PC-9 (cell line): ENCODE results near the gene INPPL1. TPM values are rescaled to one million over a fixed set of nuclear protein-coding genes. Genes with fewer than 3 reads are reported as not detected.
A peak's percentile ranks its signal among the peaks of the same experiment; 100 is the strongest.
"Not testable (repeated sequence)": the region's sequence is repeated elsewhere in the genome, so short reads cannot be mapped to it uniquely, and the experiment has no call there.

Experiments used
- BruUV-seq: library from RNA; stranded (reverse); fragments of 400-500 nt; replicated peaks from 2 replicates; lab custom pipeline; 2021; lab: Mats Ljungman, UMichigan
- CTCF ChIA-PET: fragments of 300-600 bp; sonication (Branson Sonifier 250); formaldehyde crosslinking; loops from one replicate; lab custom pipeline; 2022; ENCODE audit warnings: antibody characterized with exemption; lab: Charles Lee
- POLR2A ChIA-PET: fragments of 300-600 bp; sonication (Branson Sonifier 250); formaldehyde crosslinking; loops from one replicate; lab custom pipeline; 2022; ENCODE audit warnings: antibody characterized with exemption; ENCODE audit not compliant: unreplicated experiment; lab: Charles Lee
- DNase-seq, 2 experiments: peaks; one replicate each; pipeline versions ENCODE4 v3.0.0 to v3.0.0-alpha.2; 2015 to 2022; ENCODE audit warnings: mixed read lengths in 1 of 2
- H2AFZ ChIP-seq: fragments of 200-600 bp; sonication (generic); 2 replicates; pipeline ENCODE4 v1.8.1; 2017; ENCODE audit warnings: antibody characterized with exemption
- H3F3A ChIP-seq: fragments of 200-600 bp; sonication (generic); 2 replicates; pipeline ENCODE4 v1.8.1; 2017; ENCODE audit warnings: antibody characterized with exemption, mild to moderate bottlenecking, low read depth; ENCODE audit not compliant: insufficient read depth
- H3K27ac ChIP-seq: fragments of 200-600 bp; sonication (generic); 2 replicates; pipeline ENCODE4 v1.6.1; 2016; ENCODE audit warnings: mixed run types
- H3K27me3 ChIP-seq: fragments of 200-600 bp; sonication (generic); 2 replicates; pipeline ENCODE4 v1.6.1; 2016; ENCODE audit warnings: low read depth, mixed run types; ENCODE audit not compliant: insufficient read depth
- H3K36me3 ChIP-seq: fragments of 200-600 bp; sonication (generic); 2 replicates; pipeline ENCODE4 v1.6.1; 2016; ENCODE audit warnings: low read depth, mixed run types
- H3K4me1 ChIP-seq: fragments of 200-600 bp; sonication (generic); replicated peaks from 2 replicates; pipeline ENCODE4 v1.6.1; 2016; ENCODE audit warnings: mixed run types; ENCODE audit not compliant: insufficient read depth
- H3K4me2 ChIP-seq: fragments of 200-600 bp; sonication (generic); 2 replicates; pipeline ENCODE4 v1.6.1; 2017; ENCODE audit warnings: mixed run types
- H3K4me3 ChIP-seq: fragments of 200-600 bp; sonication (generic); 2 replicates; pipeline ENCODE4 v1.6.1; 2016; ENCODE audit warnings: mixed run types
- H3K79me2 ChIP-seq: fragments of 200-600 bp; sonication (generic); 2 replicates; pipeline ENCODE4 v1.6.1; 2017; ENCODE audit warnings: low read depth, mixed run types
- H3K9me2 ChIP-seq: fragments of 200-600 bp; sonication (generic); 2 replicates; pipeline ENCODE4 v1.8.1; 2017; ENCODE audit warnings: mild to moderate bottlenecking; ENCODE audit not compliant: insufficient read depth
- H3K9me3 ChIP-seq: fragments of 200-600 bp; sonication (generic); 2 replicates; pipeline ENCODE4 v1.8.1; 2016; ENCODE audit warnings: low read depth; ENCODE audit not compliant: insufficient read depth
- H4K20me1 ChIP-seq: fragments of 200-600 bp; sonication (generic); 2 replicates; pipeline ENCODE4 v1.8.1; 2017; ENCODE audit not compliant: insufficient read depth
- EZH2 ChIP-seq: fragments of 200-600 bp; sonication (generic); IDR thresholded peaks from 2 replicates; pipeline ENCODE4 v1.8.0; 2017; ENCODE audit warnings: antibody characterized with exemption, low read depth
- intact Hi-C: fragments of 100-400 bp; cut with micrococcal nuclease; formaldehyde crosslinking; loops from one replicate; pipeline ENCODE4 v1.10.0; 2022; ENCODE audit not compliant: unreplicated experiment
- total RNA-seq: library from RNA; stranded (reverse); gene quantifications from 2 replicates; pipeline ENCODE4 v1.2.3, GENCODE V29; 2021
- TF ChIP-seq, protein P1 (sequence below): fragments of 200-600 bp; sonication (generic); conservative IDR thresholded peaks from 2 replicates; pipeline ENCODE4 v1.6.1; 2017; ENCODE audit warnings: mixed run types, antibody characterized with exemption, mild to moderate bottlenecking, moderate library complexity

INPPL1 gene
- total RNA-seq, 1 experiment from 2014 or later = 199 TPM

DNA sequence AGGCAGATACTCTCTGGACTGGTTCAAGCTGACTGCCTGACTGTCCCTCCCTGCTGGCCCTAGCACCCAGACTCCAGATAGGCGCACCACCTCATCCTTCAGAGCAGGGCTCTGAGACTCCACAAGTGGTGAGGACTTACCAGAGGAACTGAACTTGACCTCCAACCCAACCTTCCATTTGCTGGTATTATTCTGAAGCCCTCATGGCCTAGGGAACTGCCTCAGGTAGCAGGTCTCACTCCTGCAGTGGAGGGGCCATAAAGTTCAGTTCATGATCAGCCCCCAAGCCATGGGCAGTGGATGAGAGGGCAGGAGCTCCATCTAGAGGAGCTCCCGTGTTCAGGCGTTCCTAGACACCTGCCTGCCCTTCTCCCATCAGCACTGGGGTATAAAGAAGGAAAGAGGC, 43.0 kb upstream of the INPPL1 start:
- TF ChIP-seq, protein P1, sequence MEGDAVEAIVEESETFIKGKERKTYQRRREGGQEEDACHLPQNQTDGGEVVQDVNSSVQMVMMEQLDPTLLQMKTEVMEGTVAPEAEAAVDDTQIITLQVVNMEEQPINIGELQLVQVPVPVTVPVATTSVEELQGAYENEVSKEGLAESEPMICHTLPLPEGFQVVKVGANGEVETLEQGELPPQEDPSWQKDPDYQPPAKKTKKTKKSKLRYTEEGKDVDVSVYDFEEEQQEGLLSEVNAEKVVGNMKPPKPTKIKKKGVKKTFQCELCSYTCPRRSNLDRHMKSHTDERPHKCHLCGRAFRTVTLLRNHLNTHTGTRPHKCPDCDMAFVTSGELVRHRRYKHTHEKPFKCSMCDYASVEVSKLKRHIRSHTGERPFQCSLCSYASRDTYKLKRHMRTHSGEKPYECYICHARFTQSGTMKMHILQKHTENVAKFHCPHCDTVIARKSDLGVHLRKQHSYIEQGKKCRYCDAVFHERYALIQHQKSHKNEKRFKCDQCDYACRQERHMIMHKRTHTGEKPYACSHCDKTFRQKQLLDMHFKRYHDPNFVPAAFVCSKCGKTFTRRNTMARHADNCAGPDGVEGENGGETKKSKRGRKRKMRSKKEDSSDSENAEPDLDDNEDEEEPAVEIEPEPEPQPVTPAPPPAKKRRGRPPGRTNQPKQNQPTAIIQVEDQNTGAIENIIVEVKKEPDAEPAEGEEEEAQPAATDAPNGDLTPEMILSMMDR = 0 out of 2 replicates have a peak, but pooled peaks have one; percentile 27
- not testable (repeated sequence) for H3K4me1 ChIP-seq, H3F3A ChIP-seq, BruUV-seq, DNase-seq, H3K27ac ChIP-seq, H3K4me3 ChIP-seq, H3K79me2 ChIP-seq, H3K27me3 ChIP-seq, H3K36me3 ChIP-seq, H4K20me1 ChIP-seq, H3K9me2 ChIP-seq, H3K9me3 ChIP-seq, H2AFZ ChIP-seq, H3K4me2 ChIP-seq
- CTCF ChIA-PET = interaction anchor here (0.7 kb wide), 1 partner anchor 99 kb away, joined by 4 read pairs; no protein-coding TSS in a partner anchor
- intact Hi-C loops = loop anchor here (1.0 to 5.0 kb wide), 2 partner anchors 37 to 79 kb away; partner anchors contain the start of gene LAMTOR1
- POLR2A ChIA-PET = interaction anchor here (0.7 kb wide), 1 partner anchor 38 kb away, joined by 4 read pairs; no protein-coding TSS in a partner anchor

DNA sequence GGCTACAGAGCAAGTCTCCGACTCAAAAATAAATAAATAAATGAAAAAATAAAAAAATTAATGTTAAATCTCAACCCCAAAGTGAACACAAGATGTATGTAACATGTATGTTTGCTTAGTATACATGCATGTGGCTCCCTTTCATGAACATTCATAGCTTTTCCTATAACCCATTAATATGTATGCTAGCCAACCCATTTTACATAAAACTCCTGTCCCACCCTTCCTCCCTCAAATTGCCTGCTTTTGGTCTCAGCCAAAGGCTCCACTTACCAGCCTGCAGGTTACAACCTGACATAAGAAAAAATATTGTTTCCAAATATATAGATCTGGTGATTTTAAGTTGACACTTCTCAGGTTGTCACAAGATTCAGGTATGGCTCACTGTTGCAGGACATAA, 36.3 kb upstream of the INPPL1 start:
- no peak overlapping the region for H3K4me2 ChIP-seq
- CTCF ChIA-PET = no interaction called here
- H3K9me3 ChIP-seq = no peaks in the 10 kb centered on the region
- H3K36me3 ChIP-seq = no peaks in the 10 kb centered on the region
- POLR2A ChIA-PET = interaction anchor here (0.6 kb wide), 1 partner anchor 19 kb away, joined by 3 read pairs; no protein-coding TSS in a partner anchor
- peaks cover 10% of the 10 kb centered on the region for H3K4me1 ChIP-seq
- BruUV-seq = no TSS peak
- no peaks in the 10 kb centered on the region for H4K20me1 ChIP-seq
- no peaks in the 10 kb centered on the region for H3K79me2 ChIP-seq
- no peak overlapping the region for H3K4me3 ChIP-seq
- H3K27ac ChIP-seq = no peak overlapping the region
- H2AFZ ChIP-seq = no peak overlapping the region
- no peaks in the 10 kb centered on the region for H3K27me3 ChIP-seq
- DNase-seq = no peak
- intact Hi-C loops = no loop called here
- no peaks in the 10 kb centered on the region for H3K9me2 ChIP-seq
- TF ChIP-seq, protein P1 = no peak
- no peak for TF ChIP-seq EZH2
- no peaks in the 10 kb centered on the region for H3F3A ChIP-seq

DNA sequence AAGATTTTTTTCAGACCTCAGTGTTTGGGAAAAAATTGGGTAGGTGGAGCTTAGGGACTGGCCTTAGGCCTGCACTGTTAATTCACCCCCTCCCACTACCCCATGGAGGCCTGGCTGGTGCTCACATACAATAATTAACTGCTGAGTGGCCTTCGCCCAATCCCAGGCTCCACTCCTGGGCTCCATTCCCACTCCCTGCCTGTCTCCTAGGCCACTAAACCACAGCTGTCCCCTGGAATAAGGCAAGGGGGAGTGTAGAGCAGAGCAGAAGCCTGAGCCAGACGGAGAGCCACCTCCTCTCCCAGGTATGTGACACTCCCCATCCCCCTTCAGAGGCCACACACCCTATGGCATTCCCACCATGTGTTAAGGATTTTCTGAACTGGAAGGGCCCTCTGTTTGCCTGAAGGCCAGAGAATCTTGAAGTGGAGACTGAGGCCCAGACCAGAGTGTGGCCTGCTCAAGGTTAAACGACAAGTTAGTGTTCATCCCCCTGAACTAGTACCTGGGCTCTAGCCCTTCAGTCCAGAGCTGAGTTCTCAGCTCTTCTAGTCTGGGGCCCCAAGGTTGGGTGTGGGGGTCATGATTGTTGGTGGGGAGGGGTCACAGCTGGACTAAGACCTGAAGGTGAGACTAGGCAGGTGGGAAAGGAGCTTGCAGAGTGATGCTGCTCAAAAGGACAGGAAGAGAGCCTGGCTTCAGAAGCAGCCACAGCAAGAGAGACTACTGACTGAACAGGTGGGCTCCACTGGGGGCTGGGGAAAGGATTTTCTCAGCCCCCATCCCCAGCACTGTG, 34.9 kb upstream of the INPPL1 start:
- DNase-seq = peak in 1 of 2 experiments; percentile 42
- Histone ChIP-seq H3K9me3 (no peaks in the 10 kb centered on the region), H3K79me2 (no peaks in the 10 kb centered on the region), H3K27me3 (no peaks in the 10 kb centered on the region), H3K27ac (no peak overlapping the region), H3K36me3 (no peaks in the 10 kb centered on the region), H3K4me2 (no peak overlapping the region), H2AFZ (no peak overlapping the region), H3K9me2 (peaks cover 2% of the 10 kb centered on the region; the same call in 1 of the 2 replicates), H4K20me1 (no peaks in the 10 kb centered on the region), H3F3A (no peaks in the 10 kb centered on the region), H3K4me3 (no peak overlapping the region), H3K4me1 (peaks cover 10% of the 10 kb centered on the region)
- no TSS peak for BruUV-seq
- TF ChIP-seq, protein P1 = no peak
- no peak for TF ChIP-seq EZH2
- CTCF ChIA-PET = interaction anchor here (0.6 to 0.7 kb wide), 2 partner anchors 43 to 240 kb away, joined by 3 read pairs; no protein-coding TSS in a partner anchor
- intact Hi-C loops = loop anchor here (5.0 kb wide), 1 partner anchor 243 kb away; the partner anchor contains the start of gene CLPB
- POLR2A ChIA-PET = interaction anchor here (0.6 kb wide), 2 partner anchors 15 to 167 kb away, joined by 3 to 4 read pairs; no protein-coding TSS in a partner anchor
